ENCODE results near the gene RTN4RL1.
"Not testable (repeated sequence)": the region's sequence is repeated elsewhere in the genome, so short reads cannot be mapped to it uniquely, and the experiment has no call there.

Gene RTN4RL1

GRCh38 chr17:2003525-2003924 lies 21.6 kb downstream of the RTN4RL1 start:
- no peak for DNase-seq (ENCODE audit: low spot score)

- DNase-seq (ENCODE audit: low spot score) = no peak
These were observed 22.3 kb downstream of the RTN4RL1 start for GRCh38 chr17:2002767-2003329.

- peak; percentile 59 for DNase-seq (ENCODE audit: low spot score)
These were observed 25.4 kb downstream of the RTN4RL1 start for GRCh38 chr17:1999557-2000251.

GRCh38 chr17:1997927-1998742 lies 27.0 kb downstream of the RTN4RL1 start:
- no peak for DNase-seq (ENCODE audit: low spot score)

- DNase-seq (ENCODE audit: low spot score) = no peak
These were observed 27.7 kb downstream of the RTN4RL1 start for GRCh38 chr17:1997289-1997926.

GRCh38 chr17:1996800-1997288 lies 28.3 kb downstream of the RTN4RL1 start:
- no peak for DNase-seq (ENCODE audit: low spot score)

- DNase-seq (ENCODE audit: low spot score) = no peak
These were observed 29.0 kb downstream of the RTN4RL1 start for GRCh38 chr17:1995907-1996799.

- DNase-seq (ENCODE audit: low spot score) = no peak
These were observed 29.7 kb downstream of the RTN4RL1 start for GRCh38 chr17:1995321-1995892.

- DNase-seq (ENCODE audit: low spot score) = no peak
These were observed 30.4 kb downstream of the RTN4RL1 start for GRCh38 chr17:1994707-1995106.

- no peak for DNase-seq (ENCODE audit: low spot score)
These were observed 32.6 kb downstream of the RTN4RL1 start for GRCh38 chr17:1992541-1992940.

- no peak for DNase-seq (ENCODE audit: low spot score)
These were observed 36.0 kb downstream of the RTN4RL1 start for GRCh38 chr17:1989135-1989534.

GRCh38 chr17:1986783-1987451 lies 38.2 kb downstream of the RTN4RL1 start:
- no peak for DNase-seq (ENCODE audit: low spot score)

GRCh38 chr17:1985686-1986085 lies 39.4 kb downstream of the RTN4RL1 start:
- DNase-seq (ENCODE audit: low spot score) = no peak

- no peak for DNase-seq (ENCODE audit: low spot score)
These were observed 40.0 kb downstream of the RTN4RL1 start for GRCh38 chr17:1985093-1985492.

GRCh38 chr17:1982793-1983366 lies 42.3 kb downstream of the RTN4RL1 start:
- DNase-seq (ENCODE audit: low spot score) = not testable (repeated sequence)

GRCh38 chr17:1980665-1981250 lies 44.4 kb downstream of the RTN4RL1 start:
- DNase-seq (ENCODE audit: low spot score) = no peak

GRCh38 chr17:1979182-1979985 lies 45.8 kb downstream of the RTN4RL1 start:
- no peak for DNase-seq (ENCODE audit: low spot score)

- no peak for DNase-seq (ENCODE audit: low spot score)
These were observed 46.7 kb downstream of the RTN4RL1 start for GRCh38 chr17:1978396-1978949.

Measured in putamen (tissue), 1 donor.